HEK293T (cell line): Measurements from ENCODE around the gene SYTL1.

Experiments used
- CTCF ChIA-PET: fragments of 350-600 bp; formaldehyde crosslinking; extraction: SDS; loops from one replicate; lab custom pipeline; 2021; ENCODE audit warnings: antibody characterized with exemption, inconsistent platforms; lab: Yijun Ruan, JAX
- POLR2A ChIA-PET: fragments of 350-600 bp; formaldehyde crosslinking; extraction: SDS; loops from one replicate; lab custom pipeline; 2020; ENCODE audit warnings: antibody characterized with exemption, inconsistent platforms; lab: Yijun Ruan, JAX
- DNase-seq: peaks from one replicate; pipeline ENCODE4 v3.0.0; 2012; ENCODE audit warnings: mixed read lengths; ENCODE audit errors: extremely low spot score
- ARNT ChIP-seq: fragments of 450-650 bp; IDR thresholded peaks from 2 replicates; pipeline ENCODE4 v1.6.1; 2017; ENCODE audit warnings: mild to moderate bottlenecking
- BHLHE40 ChIP-seq: fragments of 450-650 bp; IDR thresholded peaks from 2 replicates; pipeline ENCODE4 v1.6.1; 2016; ENCODE audit warnings: mild to moderate bottlenecking, moderate library complexity, borderline replicate concordance
- CTBP1 ChIP-seq: fragments of 450-650 bp; IDR thresholded peaks from 2 replicates; pipeline ENCODE4 v1.6.1; 2016; ENCODE audit warnings: borderline replicate concordance
- ELF4 ChIP-seq: fragments of 450-650 bp; IDR thresholded peaks from 2 replicates; pipeline ENCODE4 v1.6.1; 2017; ENCODE audit warnings: antibody characterized with exemption
- FOXA1 ChIP-seq: fragments of 450-650 bp; IDR thresholded peaks from 2 replicates; pipeline ENCODE4 v1.6.1; 2016; ENCODE audit warnings: mild to moderate bottlenecking
- FOXK2 ChIP-seq: fragments of 450-650 bp; IDR thresholded peaks from 2 replicates; pipeline ENCODE4 v1.6.1; 2016; ENCODE audit warnings: mild to moderate bottlenecking
- FOXM1 ChIP-seq: fragments of 450-650 bp; IDR thresholded peaks from 2 replicates; pipeline ENCODE4 v1.6.1; 2017; ENCODE audit warnings: mild to moderate bottlenecking, borderline replicate concordance
- HDGF ChIP-seq: fragments of 450-650 bp; IDR thresholded peaks from 2 replicates; pipeline ENCODE4 v1.6.1; 2017; ENCODE audit warnings: antibody characterized with exemption, borderline replicate concordance
- L3MBTL2 ChIP-seq: fragments of 450-650 bp; conservative IDR thresholded peaks from 2 replicates; pipeline ENCODE4 v1.6.1; 2016; ENCODE audit warnings: mild to moderate bottlenecking
- LEF1 ChIP-seq: fragments of 450-650 bp; IDR thresholded peaks from 2 replicates; pipeline ENCODE4 v1.6.1; 2017; ENCODE audit warnings: mild to moderate bottlenecking, borderline replicate concordance
- NFRKB ChIP-seq: fragments of 450-650 bp; IDR thresholded peaks from 2 replicates; pipeline ENCODE4 v1.6.1; 2016; ENCODE audit warnings: mild to moderate bottlenecking, moderate library complexity
- PKNOX1 ChIP-seq: fragments of 450-650 bp; IDR thresholded peaks from 2 replicates; pipeline ENCODE4 v1.6.1; 2016
- SP1 ChIP-seq: fragments of 450-650 bp; IDR thresholded peaks from 2 replicates; pipeline ENCODE4 v1.6.1; 2017
- SUZ12 ChIP-seq: fragments of 450-650 bp; IDR thresholded peaks from 2 replicates; pipeline ENCODE4 v1.6.1; 2016; ENCODE audit warnings: mild to moderate bottlenecking
- TARDBP ChIP-seq: fragments of 450-650 bp; IDR thresholded peaks from 2 replicates; pipeline ENCODE4 v1.6.1; 2016
- ZNF384 ChIP-seq: fragments of 450-650 bp; IDR thresholded peaks from 2 replicates; pipeline ENCODE4 v1.6.1; 2016

SYTL1 gene

GRCh38 chr1:27332536-27333281, 9.1 kb upstream of the SYTL1 start:
- peak; percentile 83 for DNase-seq
- CTCF ChIA-PET: interaction anchor here (0.6 to 1.8 kb wide), 14 partner anchors 9 to 330 kb away, joined by 3 to 7 read pairs (median 4); partner anchors contain the start of genes MAP3K6 and SYTL1

GRCh38 chr1:27333717-27334279, 8.0 kb upstream of the SYTL1 start:
- no peak for DNase-seq
- ChIA-PET CTCF (interaction anchor here (1.2 to 1.8 kb wide), 2 partner anchors 8 to 329 kb away, joined by 3 to 5 read pairs; partner anchors contain the start of gene SYTL1), POLR2A (interaction anchor here (2.2 kb wide), 1 partner anchor 11 kb away, joined by 10 read pairs; no protein-coding TSS in a partner anchor)
- TF ChIP-seq SP1: no peak
- no peak for TF ChIP-seq FOXK2
- no peak for TF ChIP-seq SUZ12
- TF ChIP-seq CTBP1: no peak
- no peak for TF ChIP-seq LEF1
- no peak for TF ChIP-seq NFRKB
- no peak for TF ChIP-seq PKNOX1
- no peak for TF ChIP-seq L3MBTL2
- no peak for TF ChIP-seq FOXM1
- no peak for TF ChIP-seq HDGF
- no peak for TF ChIP-seq FOXA1
- TF ChIP-seq BHLHE40: no peak
- no peak for TF ChIP-seq TARDBP
- TF ChIP-seq ZNF384: no peak
- no peak for TF ChIP-seq ARNT
- TF ChIP-seq ELF4: no peak

More at GRCh38 chr1:27332536-27333281, 9.1 kb upstream of the SYTL1 start:
- POLR2A ChIA-PET: interaction anchor here (1.2 to 2.2 kb wide), 3 partner anchors 10 to 34 kb away, joined by 3 to 10 read pairs (median 4); partner anchors contain the start of gene MAP3K6
- TF ChIP-seq NFRKB (no peak), SUZ12 (no peak)

- no peak for DNase-seq
- ChIA-PET CTCF (no interaction called here), POLR2A (interaction anchor here (1.0 to 1.1 kb wide), 2 partner anchors 9 to 29 kb away, joined by 3 to 4 read pairs; no protein-coding TSS in a partner anchor)
- TF ChIP-seq ELF4: no peak
- no peak for TF ChIP-seq SUZ12
- no peak for TF ChIP-seq NFRKB
- no peak for TF ChIP-seq ZNF384
- no peak for TF ChIP-seq PKNOX1
- no peak for TF ChIP-seq TARDBP
- TF ChIP-seq BHLHE40: no peak
- TF ChIP-seq LEF1: no peak
- no peak for TF ChIP-seq CTBP1
- TF ChIP-seq FOXA1: no peak
These were observed 6.1 kb upstream of the SYTL1 start for GRCh38 chr1:27335506-27336422.

GRCh38 chr1:27336756-27337155, 5.1 kb upstream of the SYTL1 start:
- no peak for TF ChIP-seq BHLHE40
- no peak for TF ChIP-seq NFRKB
- TF ChIP-seq L3MBTL2: no peak
- TF ChIP-seq TARDBP: no peak
- no peak for TF ChIP-seq ARNT
- TF ChIP-seq HDGF: no peak
- TF ChIP-seq SUZ12: no peak
- DNase-seq: no peak
- CTCF ChIA-PET: no interaction called here
- POLR2A ChIA-PET: interaction anchor here (1.0 to 1.1 kb wide), 2 partner anchors 8 to 28 kb away, joined by 3 to 4 read pairs; no protein-coding TSS in a partner anchor

GRCh38 chr1:27338751-27339150, 3.1 kb upstream of the SYTL1 start:
- no peak for TF ChIP-seq TARDBP
- no peak for TF ChIP-seq BHLHE40
- no peak for TF ChIP-seq PKNOX1
- no peak for TF ChIP-seq CTBP1
- TF ChIP-seq LEF1: no peak
- TF ChIP-seq ZNF384: no peak
- no peak for TF ChIP-seq L3MBTL2
- TF ChIP-seq HDGF: no peak
- TF ChIP-seq FOXA1: no peak
- no peak for TF ChIP-seq FOXK2
- no peak for TF ChIP-seq ARNT
- no peak for TF ChIP-seq SP1
- no peak for TF ChIP-seq ELF4
- no peak for TF ChIP-seq FOXM1
- no peak for TF ChIP-seq SUZ12
- no peak for TF ChIP-seq NFRKB
- DNase-seq: no peak
- POLR2A ChIA-PET: no interaction called here
- CTCF ChIA-PET: interaction anchor here (0.5 to 0.7 kb wide), 2 partner anchors 16 to 57 kb away, joined by 3 to 4 read pairs; no protein-coding TSS in a partner anchor
